Fibroblast of pulmonary artery (primary cell): ENCODE results near the gene ATP5MC3.

Source experiments
- DNase-seq: peaks from one replicate; pipeline ENCODE4 v3.0.0-alpha.2; 2010; ENCODE audit warnings: low read depth
- H3K4me3 ChIP-seq: replicated peaks from 2 replicates; pipeline ENCODE4 v1.5.1; 2011; ENCODE audit warnings: low read depth, mild to moderate bottlenecking, control low read depth, low read length, moderate library complexity
- TF ChIP-seq, protein P1 (sequence below): IDR thresholded peaks from 2 replicates; pipeline ENCODE4 v1.5.1; 2011; ENCODE audit warnings: mild to moderate bottlenecking, control low read depth, low read length, inconsistent platforms; ENCODE audit errors: missing control alignments

ATP5MC3 gene

GRCh38 chr2:175206866-175207265, 25.4 kb upstream of the ATP5MC3 start:
- TF ChIP-seq, protein P1, sequence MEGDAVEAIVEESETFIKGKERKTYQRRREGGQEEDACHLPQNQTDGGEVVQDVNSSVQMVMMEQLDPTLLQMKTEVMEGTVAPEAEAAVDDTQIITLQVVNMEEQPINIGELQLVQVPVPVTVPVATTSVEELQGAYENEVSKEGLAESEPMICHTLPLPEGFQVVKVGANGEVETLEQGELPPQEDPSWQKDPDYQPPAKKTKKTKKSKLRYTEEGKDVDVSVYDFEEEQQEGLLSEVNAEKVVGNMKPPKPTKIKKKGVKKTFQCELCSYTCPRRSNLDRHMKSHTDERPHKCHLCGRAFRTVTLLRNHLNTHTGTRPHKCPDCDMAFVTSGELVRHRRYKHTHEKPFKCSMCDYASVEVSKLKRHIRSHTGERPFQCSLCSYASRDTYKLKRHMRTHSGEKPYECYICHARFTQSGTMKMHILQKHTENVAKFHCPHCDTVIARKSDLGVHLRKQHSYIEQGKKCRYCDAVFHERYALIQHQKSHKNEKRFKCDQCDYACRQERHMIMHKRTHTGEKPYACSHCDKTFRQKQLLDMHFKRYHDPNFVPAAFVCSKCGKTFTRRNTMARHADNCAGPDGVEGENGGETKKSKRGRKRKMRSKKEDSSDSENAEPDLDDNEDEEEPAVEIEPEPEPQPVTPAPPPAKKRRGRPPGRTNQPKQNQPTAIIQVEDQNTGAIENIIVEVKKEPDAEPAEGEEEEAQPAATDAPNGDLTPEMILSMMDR: no peak
- no peak overlapping the region for H3K4me3 ChIP-seq
- no peak for DNase-seq

DNA sequence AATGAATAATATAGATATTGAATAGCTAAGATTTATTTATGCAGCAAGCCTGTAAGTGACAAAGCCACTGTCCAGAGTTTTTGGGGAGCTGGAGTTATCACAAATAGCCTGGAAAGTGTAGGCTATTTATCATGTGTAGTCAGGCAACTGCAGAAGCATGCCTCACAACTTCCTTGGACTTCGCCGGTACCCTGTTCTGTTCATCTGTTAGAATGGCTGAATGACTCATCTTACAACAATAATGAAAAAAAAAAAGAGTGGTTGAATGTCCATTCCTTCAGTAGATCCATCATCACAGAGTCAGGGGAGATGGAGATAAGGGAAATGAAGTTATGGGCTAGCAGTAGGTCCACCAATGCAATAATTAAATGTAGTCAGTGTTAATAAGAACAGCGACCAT, 24.0 kb upstream of the ATP5MC3 start:
- TF ChIP-seq, protein P1: no peak
- H3K4me3 ChIP-seq: no peak overlapping the region
- peak; percentile 36 for DNase-seq

DNA sequence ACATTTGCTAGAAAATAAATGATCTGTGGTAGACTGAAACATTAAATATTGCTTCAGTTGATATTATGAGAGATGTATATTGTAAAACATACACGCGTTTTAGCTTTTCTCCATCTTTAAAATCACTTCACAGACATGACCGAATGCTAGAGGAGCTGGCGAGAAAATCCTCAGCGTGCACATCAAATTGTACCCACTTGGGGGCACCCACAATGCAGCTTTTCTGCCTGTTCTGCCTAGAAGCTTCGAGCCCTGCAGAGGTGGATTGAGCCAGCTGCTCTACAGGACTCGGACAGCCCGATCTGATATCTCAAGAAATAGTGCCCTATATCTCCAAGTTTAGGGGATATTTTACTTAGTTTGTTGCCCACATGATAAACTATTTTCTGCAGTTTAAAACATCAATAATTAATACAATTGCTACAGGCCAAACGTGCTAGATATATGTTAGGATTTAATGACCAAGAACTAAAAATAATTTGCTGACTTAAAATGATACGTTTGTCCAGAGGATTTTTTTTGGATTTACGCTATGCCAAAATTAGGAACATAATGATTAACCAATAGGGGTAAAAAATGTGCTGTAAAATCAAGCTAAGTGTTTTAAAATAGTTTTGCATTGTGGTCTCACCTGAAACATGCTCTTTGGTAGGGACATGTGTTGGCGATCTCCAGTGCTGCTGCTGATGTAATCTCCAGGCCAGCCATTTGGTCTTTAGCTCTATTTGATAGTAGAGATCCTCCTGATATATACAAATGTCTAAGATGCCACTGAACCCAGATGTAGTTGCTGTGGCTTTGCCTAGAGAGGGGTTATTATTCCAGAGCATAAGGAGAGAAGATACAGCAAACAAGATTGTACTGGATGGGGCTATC, 22.3 kb upstream of the ATP5MC3 start:
- no peak overlapping the region for H3K4me3 ChIP-seq
- peak; percentile 62 for DNase-seq
- TF ChIP-seq, protein P1: peak; percentile 70

DNA sequence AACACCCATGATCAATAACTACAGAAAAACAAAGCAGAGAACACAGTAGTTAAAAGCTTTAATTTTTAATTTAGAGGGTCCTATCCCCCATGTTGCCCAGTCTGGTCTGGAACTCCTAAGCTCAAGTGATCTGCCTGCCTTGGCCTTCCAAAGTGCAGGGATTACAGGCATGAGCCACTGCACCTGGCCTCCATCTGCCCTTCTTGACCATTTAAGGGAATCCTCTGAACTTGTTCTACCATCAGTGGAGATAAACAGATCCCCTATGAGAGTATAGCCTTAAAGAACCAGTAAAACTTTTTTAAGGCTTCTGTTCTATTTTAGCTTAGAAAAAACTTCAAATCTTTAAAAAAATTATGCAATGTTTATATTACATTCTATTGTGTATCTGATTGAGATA, 13.5 kb upstream of the ATP5MC3 start:
- no peak overlapping the region for H3K4me3 ChIP-seq
- TF ChIP-seq, protein P1: no peak
- DNase-seq: no peak

DNA sequence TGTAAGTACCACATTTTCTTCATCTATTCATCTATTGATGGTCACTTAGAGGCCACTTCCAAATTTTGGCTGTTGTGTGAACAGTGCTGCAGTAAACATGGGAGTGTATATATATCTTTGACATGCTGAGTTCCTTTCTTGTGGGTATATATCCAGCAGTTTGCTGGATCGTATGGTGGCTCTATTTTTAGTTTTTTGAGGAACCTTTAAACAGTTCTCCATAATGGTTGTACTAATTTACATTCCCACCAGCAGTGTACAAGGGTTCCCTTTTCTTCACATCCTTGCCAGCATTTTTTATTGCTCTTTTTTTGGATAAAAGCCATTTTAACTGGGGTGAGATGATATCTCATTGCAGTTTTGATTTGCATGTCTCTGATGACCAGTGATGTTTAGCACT, 7.3 kb upstream of the ATP5MC3 start:
- H3K4me3 ChIP-seq: no peak overlapping the region
- DNase-seq: no peak
- TF ChIP-seq, protein P1: no peak

DNA sequence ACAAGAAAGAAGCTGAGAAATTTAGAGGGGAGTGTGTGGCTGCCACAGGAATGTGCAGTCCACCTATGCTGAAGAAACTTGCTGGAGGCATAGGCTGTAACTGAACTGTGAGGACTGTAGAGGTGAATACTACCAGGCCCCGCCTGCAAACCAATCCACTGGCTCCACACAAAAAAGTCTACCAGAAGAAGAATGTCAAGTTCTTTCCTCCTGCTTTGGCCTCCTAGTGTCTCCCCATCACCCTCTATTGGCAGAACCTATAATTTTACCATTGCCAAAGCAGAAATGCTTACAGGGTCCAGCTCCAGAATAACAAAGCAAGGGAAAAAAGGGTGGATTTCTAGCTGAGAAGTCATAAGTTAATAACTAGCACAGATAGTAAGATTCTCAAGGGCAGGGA, 5.9 kb upstream of the ATP5MC3 start:
- no peak overlapping the region for H3K4me3 ChIP-seq
- TF ChIP-seq, protein P1: peak; percentile 35
- DNase-seq: peak; percentile 29

DNA sequence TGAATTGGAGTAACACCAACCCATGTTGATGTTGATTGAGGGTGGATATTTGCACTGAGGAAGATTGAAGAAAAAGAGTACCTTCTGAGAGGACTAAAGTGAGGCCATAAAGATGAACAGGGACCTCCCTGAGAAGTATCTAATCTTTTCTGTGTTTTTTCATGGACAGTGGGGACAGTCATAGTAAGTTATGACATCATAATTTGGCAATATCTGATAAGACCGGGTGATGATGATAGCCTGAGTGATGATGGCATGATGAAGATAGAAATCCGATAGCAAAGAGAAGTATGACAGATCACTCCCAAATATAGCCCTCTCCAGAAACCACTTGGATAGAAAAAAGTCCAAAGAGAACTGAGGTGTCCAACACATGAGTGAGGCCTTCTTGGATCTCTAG, 2.2 kb upstream of the ATP5MC3 start:
- TF ChIP-seq, protein P1: no peak
- no peak overlapping the region for H3K4me3 ChIP-seq
- DNase-seq: no peak
